ENCODE data around the gene KRTAP4-8. TPM values are rescaled to one million over a fixed set of nuclear protein-coding genes. Genes with fewer than 3 reads are reported as not detected.

The KRTAP4-8 gene
- total and polyA plus RNA-seq, 2 donors (not counting 1 experiment from before 2014, with no cell fraction given): not detected

GRCh38 chr17:41054025-41054424 is 43.9 kb downstream of the KRTAP4-8 start:
- no peak overlapping the region for H2AFZ ChIP-seq (ENCODE audit: low read length)
- no peaks in the 10 kb centered on the region for H3K27me3 ChIP-seq (ENCODE audit: control insufficient read depth, insufficient read depth, low read length)
- TF ChIP-seq CTCF (conservative IDR thresholded peaks at IDR 0.05 in 1 of 2, IDR thresholded peaks at IDR 0.05 in 1 of 2; ENCODE audit: low read depth in 1 of 2, low read length in 2 of 2) (no peak), EZH2 (IDR thresholded peaks at IDR 0.05; ENCODE audit: low read length, missing control alignments) (no peak)
- H3K9me3 ChIP-seq (ENCODE audit: control insufficient read depth, insufficient read depth, low read depth, low read length): no peaks in the 10 kb centered on the region
- no peak overlapping the region for H3K4me2 ChIP-seq (ENCODE audit: extremely low read depth, insufficient read depth, low read length)
- H3K27ac ChIP-seq (ENCODE audit: insufficient read depth, low read length): no peak overlapping the region
- no peak overlapping the region for H3K9ac ChIP-seq (ENCODE audit: insufficient read depth, low read length)
- DNase-seq (ENCODE audit: low read depth in 2 of 2): no peak
- H3K4me3 ChIP-seq (replicated peaks in 1 of 4; ENCODE audit: control extremely low read depth in 1 of 4, insufficient read depth in 1 of 4, low read depth in 3 of 4, low read length in 4 of 4): no peak overlapping the region
- no peaks in the 10 kb centered on the region for H4K20me1 ChIP-seq (ENCODE audit: control insufficient read depth, extremely low read depth, insufficient read depth, low read length)
- no peaks in the 10 kb centered on the region for H3K79me2 ChIP-seq (ENCODE audit: control insufficient read depth, insufficient read depth, low read length)
- peaks cover 8% of the 10 kb centered on the region for H3K4me1 ChIP-seq (ENCODE audit: control insufficient read depth, extremely low read depth, insufficient read depth, low read length)
- H3K36me3 ChIP-seq (ENCODE audit: control insufficient read depth, insufficient read depth, low read length): no peaks in the 10 kb centered on the region

GRCh38 chr17:41052566-41052965 is 45.4 kb downstream of the KRTAP4-8 start:
- H3K9ac ChIP-seq (ENCODE audit: insufficient read depth, low read length): no peak overlapping the region
- H3K27me3 ChIP-seq (ENCODE audit: control insufficient read depth, insufficient read depth, low read length): no peaks in the 10 kb centered on the region
- no peaks in the 10 kb centered on the region for H3K79me2 ChIP-seq (ENCODE audit: control insufficient read depth, insufficient read depth, low read length)
- TF ChIP-seq CTCF (conservative IDR thresholded peaks at IDR 0.05 in 1 of 2, IDR thresholded peaks at IDR 0.05 in 1 of 2; ENCODE audit: low read depth in 1 of 2, low read length in 2 of 2) (no peak), EZH2 (IDR thresholded peaks at IDR 0.05; ENCODE audit: low read length, missing control alignments) (no peak)
- peak in 1 of 2 donors; percentile 79 for DNase-seq (ENCODE audit: low read depth in 2 of 2)
- no peaks in the 10 kb centered on the region for H3K9me3 ChIP-seq (ENCODE audit: control insufficient read depth, insufficient read depth, low read depth, low read length)
- no peak overlapping the region for H2AFZ ChIP-seq (ENCODE audit: low read length)
- no peaks in the 10 kb centered on the region for H4K20me1 ChIP-seq (ENCODE audit: control insufficient read depth, extremely low read depth, insufficient read depth, low read length)
- no peak overlapping the region for H3K4me2 ChIP-seq (ENCODE audit: extremely low read depth, insufficient read depth, low read length)
- peaks cover 2% of the 10 kb centered on the region for H3K4me1 ChIP-seq (ENCODE audit: control insufficient read depth, extremely low read depth, insufficient read depth, low read length)
- no peaks in the 10 kb centered on the region for H3K36me3 ChIP-seq (ENCODE audit: control insufficient read depth, insufficient read depth, low read length)
- no peak overlapping the region for H3K27ac ChIP-seq (ENCODE audit: insufficient read depth, low read length)
- H3K4me3 ChIP-seq (replicated peaks in 1 of 4; ENCODE audit: control extremely low read depth in 1 of 4, insufficient read depth in 1 of 4, low read depth in 3 of 4, low read length in 4 of 4): no peak overlapping the region

GRCh38 chr17:41049110-41049509 is 48.8 kb downstream of the KRTAP4-8 start:
- no peak overlapping the region for H3K27ac ChIP-seq (ENCODE audit: insufficient read depth, low read length)
- peak in 1 of 2 donors; percentile 90 for DNase-seq (ENCODE audit: low read depth in 2 of 2)
- H3K79me2 ChIP-seq (ENCODE audit: control insufficient read depth, insufficient read depth, low read length): no peaks in the 10 kb centered on the region
- no peak overlapping the region for H2AFZ ChIP-seq (ENCODE audit: low read length)
- H3K4me3 ChIP-seq (replicated peaks in 1 of 4; ENCODE audit: control extremely low read depth in 1 of 4, insufficient read depth in 1 of 4, low read depth in 3 of 4, low read length in 4 of 4): no peak overlapping the region
- no peak overlapping the region for H3K4me2 ChIP-seq (ENCODE audit: extremely low read depth, insufficient read depth, low read length)
- H4K20me1 ChIP-seq (ENCODE audit: control insufficient read depth, extremely low read depth, insufficient read depth, low read length): no peaks in the 10 kb centered on the region
- H3K9me3 ChIP-seq (ENCODE audit: control insufficient read depth, insufficient read depth, low read depth, low read length): no peaks in the 10 kb centered on the region
- no peaks in the 10 kb centered on the region for H3K36me3 ChIP-seq (ENCODE audit: control insufficient read depth, insufficient read depth, low read length)
- TF ChIP-seq EZH2 (IDR thresholded peaks at IDR 0.05; ENCODE audit: low read length, missing control alignments): no peak
- no peak for TF ChIP-seq CTCF (conservative IDR thresholded peaks at IDR 0.05 in 1 of 2, IDR thresholded peaks at IDR 0.05 in 1 of 2; ENCODE audit: low read depth in 1 of 2, low read length in 2 of 2)
- peaks cover 2% of the 10 kb centered on the region for H3K4me1 ChIP-seq (ENCODE audit: control insufficient read depth, extremely low read depth, insufficient read depth, low read length)
- H3K9ac ChIP-seq (ENCODE audit: insufficient read depth, low read length): no peak overlapping the region
- H3K27me3 ChIP-seq (ENCODE audit: control insufficient read depth, insufficient read depth, low read length): no peaks in the 10 kb centered on the region

All from fibroblast of lung (primary cell).